GM18520 (cell line): ENCODE measurements around the gene ITGB3.
"Not testable (repeated sequence)": the region's sequence is repeated elsewhere in the genome, so short reads cannot be mapped to it uniquely, and the experiment has no call there.

Experiments
- ATAC-seq: cut with Tn5 transposase; IDR thresholded peaks from one replicate; pipeline ENCODE4 v1.9.1; 2021; ENCODE audit not compliant: unreplicated experiment

Gene ITGB3

GRCh38 chr17:47253541-47254402, at the start of gene ITGB3:
TSS of gene ITGB3 (plus strand) at chr17:47253827. CDS start at chr17:47253862, 35 bp downstream.
- ATAC-seq: peak; percentile 85

GRCh38 chr17:47203984-47204721, 49.5 kb upstream of the ITGB3 start:
- ATAC-seq: no peak

GRCh38 chr17:47204722-47205418, 48.8 kb upstream of the ITGB3 start:
- ATAC-seq: peak; percentile 40

- peak; percentile 22 for ATAC-seq
These were observed 48.1 kb upstream of the ITGB3 start for GRCh38 chr17:47205419-47205963.

DNA sequence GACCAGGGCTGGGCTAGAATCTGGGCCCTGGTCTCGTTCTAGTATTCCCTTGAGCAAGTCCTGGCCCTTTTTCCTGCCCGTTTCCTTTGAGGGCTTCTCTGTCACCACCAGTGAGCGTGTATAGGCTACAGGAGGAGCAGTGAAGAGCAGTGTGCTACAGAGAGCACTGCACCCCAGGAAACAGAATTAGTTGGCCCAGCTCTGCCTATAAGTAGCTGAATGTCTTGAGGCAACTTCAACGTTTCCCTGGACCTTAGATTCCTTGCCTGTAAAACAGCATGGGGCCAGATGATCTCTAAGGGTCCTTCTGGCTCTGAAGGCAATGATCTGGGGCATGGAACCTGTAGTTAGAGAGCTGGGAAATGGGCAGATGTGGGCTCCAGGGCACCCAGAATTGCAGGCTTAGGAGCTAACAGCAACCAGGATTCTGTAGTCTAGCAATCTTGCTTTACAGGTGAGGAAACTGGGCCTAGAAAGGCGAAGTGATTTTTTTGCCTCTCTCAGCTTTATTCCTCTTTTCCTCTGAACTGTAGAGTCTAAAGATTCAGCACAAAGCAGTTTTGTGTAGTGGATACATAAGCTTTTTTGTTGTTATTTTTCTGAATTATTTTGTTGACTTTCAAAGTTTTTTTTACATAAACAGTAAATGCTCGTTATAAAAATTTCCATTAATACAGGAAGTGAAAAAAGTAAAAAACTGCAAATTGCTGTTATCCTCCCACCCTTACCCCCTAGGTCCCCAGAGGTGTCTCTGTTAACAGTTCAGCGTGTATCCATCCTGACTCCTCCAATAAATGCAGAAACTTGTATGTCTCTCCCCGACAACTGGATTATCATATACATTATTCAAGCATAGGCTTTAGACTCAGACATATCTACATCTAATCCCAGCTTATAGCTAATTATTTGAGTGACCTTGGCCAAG, 46.2 kb upstream of the ITGB3 start:
- no peak for ATAC-seq

DNA sequence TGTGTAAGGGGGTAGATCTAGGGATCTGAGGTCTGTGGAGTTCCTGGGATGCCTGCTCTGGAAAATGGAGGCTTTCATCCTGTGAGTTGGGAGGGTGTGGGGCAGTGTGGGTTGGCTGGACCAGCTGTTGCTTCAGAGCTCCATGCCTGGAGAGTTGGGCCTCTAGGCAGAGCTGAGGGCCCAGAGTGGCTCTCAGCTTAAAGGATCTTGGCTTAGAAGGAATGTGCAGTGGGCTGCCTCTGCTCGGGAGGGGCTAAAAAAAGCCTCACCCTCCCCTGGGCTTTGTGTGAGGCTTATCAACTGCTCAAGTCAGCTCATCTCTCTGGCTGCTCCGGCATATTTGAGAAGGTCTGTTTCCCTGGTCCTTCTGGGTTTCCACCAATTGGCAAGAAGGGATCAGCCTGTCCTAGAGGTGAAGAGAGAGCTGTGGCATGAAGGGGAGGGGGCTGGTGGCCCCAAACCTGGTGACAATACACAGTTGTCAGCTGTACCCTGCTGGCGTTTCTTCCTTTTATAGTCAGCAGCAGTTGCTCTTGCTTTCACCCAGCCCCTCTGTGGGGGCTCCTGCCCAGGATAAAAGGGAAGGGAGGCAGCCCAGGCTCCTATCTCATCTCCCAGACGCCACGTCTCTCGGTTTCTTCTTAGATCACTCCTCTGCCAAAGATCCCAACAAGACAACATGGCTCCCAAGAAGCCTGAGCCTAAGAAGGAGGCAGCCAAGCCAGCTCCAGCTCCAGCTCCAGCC, 44.7 kb upstream of the ITGB3 start, which contains the start of gene MYL4:
MYL4 (plus strand) TSS at position 605 of the 745 bp plus-strand sequence; CDS start at position 680, 75 bp downstream.
- no peak for ATAC-seq

- no peak for ATAC-seq
These were observed 44.1 kb upstream of the ITGB3 start for GRCh38 chr17:47209499-47209898.

DNA sequence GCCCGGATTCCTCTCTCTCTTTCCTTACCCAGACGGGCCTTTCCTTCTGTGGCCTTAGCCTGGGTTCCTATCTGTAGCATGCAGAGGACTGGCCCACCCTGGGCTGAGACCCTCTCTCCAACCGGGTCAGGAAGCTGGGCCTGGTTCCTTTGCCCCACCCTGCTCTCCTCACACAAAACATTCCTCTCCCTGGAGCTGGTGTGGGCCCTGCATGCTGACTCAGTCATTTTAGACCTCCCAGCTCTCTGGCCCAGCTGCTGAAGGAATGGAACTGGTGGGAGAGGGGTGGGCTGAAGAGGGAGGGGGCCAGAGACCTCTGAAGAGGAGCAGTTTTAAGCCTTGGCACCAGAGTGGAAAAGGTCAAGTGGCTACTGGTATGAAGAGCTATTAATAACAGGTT, 43.5 kb upstream of the ITGB3 start:
- no peak for ATAC-seq

GRCh38 chr17:47210779-47211178, 42.8 kb upstream of the ITGB3 start:
- ATAC-seq: no peak

DNA sequence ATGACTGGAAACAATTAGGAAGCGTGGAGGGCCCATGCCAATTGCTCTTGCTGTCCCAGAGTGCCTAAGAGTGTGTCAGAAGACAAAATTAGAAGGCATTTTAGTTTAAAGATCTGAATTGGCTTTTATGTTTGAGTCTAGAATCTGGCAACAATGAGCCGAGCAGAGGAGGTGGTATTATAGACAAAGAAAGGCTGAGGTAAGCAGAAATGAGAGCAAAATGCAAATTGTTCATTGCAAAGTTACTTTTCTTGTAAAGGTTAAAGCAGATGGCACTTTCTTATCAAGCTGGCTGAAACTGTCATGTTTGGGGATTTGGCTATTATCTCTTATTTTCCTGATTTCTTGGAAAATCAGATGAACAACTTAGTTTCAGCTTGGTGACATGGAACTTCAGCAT, 41.2 kb upstream of the ITGB3 start:
- ATAC-seq: no peak

GRCh38 chr17:47213540-47213939, 40.1 kb upstream of the ITGB3 start:
- ATAC-seq: no peak

- ATAC-seq: no peak
These were observed 38.7 kb upstream of the ITGB3 start for GRCh38 chr17:47214931-47215330.

DNA sequence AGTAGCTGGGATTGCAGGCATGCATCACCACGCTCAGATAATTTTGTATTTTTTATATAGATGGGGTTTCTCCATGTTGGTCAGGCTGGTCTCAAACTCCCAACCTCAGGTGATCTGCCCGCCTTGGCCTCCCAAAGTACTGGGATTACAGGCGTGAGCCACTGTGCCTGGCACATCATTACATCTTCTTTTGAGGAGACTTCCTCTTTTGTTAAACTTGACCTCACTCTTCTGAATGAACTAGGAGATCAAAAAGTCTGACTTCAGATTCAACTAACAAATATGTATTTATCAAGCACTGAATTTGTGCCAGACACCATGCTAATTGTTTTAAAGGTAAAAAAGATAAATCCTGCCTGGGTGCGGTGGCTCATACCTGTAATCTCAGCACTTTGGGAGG, 36.8 kb upstream of the ITGB3 start:
- ATAC-seq: not testable (repeated sequence)

GRCh38 chr17:47217279-47217678, 36.3 kb upstream of the ITGB3 start:
- ATAC-seq: not testable (repeated sequence)

- ATAC-seq: no peak
These were observed 34.7 kb upstream of the ITGB3 start for GRCh38 chr17:47218896-47219430.

DNA sequence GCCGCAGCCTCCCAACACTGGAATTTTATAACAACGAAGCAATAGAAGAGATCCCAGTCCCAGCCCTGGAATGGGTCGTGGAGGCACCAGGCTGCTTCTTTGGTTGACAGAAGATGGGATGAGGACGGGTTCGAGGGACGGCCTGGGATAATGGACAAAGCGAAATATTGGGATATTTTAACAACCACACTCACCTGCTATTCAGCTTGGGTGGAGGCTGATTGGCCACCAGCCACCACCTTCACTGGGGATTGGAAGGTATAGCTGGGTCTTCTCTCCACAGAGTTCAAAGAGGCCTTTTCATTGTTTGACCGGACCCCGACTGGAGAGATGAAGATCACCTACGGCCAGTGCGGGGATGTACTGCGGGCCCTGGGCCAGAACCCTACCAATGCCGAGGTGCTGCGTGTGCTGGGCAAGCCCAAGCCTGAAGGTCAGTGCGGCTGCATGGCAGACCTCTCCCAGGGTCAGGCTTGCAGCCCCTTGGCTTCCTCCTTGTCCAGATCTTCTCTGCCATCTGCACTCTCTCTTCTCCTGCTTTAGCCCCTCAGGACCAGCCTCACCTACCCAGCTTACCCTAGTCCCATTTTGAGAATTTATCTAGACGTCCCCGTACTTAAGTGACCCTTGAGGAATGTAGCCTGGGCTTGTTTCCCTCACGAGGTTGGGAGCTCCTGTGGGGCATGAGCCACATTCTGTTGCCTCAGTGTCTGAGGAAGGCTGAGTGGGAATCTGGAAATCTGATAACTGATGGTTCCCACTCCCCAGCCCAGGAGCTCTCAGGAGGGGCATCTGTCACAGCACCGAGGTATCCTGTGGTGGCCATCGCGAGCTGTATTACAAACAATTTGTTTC, 33.8 kb upstream of the ITGB3 start:
- ATAC-seq: no peak

DNA sequence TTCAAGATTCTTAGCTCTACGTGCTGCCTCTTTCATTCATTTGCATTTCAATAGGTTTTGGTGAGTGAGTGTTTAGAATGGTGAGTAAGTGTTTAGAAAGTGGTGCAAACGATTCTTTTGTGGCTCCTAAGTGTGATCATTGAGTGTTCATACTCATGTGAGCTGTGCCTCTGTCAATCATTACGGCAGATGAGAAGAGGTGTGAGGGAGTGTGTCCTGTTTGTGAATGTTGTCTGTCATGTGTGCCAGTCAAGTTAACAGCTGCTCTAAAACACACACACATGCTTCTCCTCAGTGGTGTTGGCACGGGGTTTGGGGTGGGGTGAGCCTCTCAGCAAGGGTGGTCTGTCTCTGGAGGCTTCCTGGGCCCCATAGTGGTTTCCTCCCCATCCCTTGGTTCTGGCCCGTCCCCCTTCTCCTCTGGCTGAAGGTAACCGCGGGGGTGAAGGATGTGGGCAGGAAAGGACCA, 33.1 kb upstream of the ITGB3 start:
- ATAC-seq: peak; percentile 48

GRCh38 chr17:47221154-47221553, 32.5 kb upstream of the ITGB3 start:
- ATAC-seq: no peak
